IMR-90 (cell line): ENCODE measurements around the gene RNFT2.

Source experiments
- CTCF ChIP-seq: conservative IDR thresholded peaks from 2 replicates; pipeline ENCODE4 v1.5.1; 2012; ENCODE audit warnings: mild to moderate bottlenecking, low read depth, low read length, improper control_type of control experiment
- POLR2A ChIP-seq: IDR thresholded peaks from 2 replicates; pipeline ENCODE4 v1.6.1; 2012; ENCODE audit warnings: mild to moderate bottlenecking, low read depth, low read length
- RAD21 ChIP-seq: IDR thresholded peaks from 2 replicates; pipeline ENCODE4 v1.6.1; 2012; ENCODE audit warnings: low read length, improper control_type of control experiment
- TF ChIP-seq, protein P1 (sequence below): fragments of 150-350 bp; IDR thresholded peaks from 2 replicates; pipeline ENCODE4 v1.6.1; 2016; ENCODE audit warnings: low read depth, mild to moderate bottlenecking, low read length, moderate library complexity, borderline replicate concordance

- no peak for TF ChIP-seq CTCF
- TF ChIP-seq RAD21 = no peak
- TF ChIP-seq, protein P1, sequence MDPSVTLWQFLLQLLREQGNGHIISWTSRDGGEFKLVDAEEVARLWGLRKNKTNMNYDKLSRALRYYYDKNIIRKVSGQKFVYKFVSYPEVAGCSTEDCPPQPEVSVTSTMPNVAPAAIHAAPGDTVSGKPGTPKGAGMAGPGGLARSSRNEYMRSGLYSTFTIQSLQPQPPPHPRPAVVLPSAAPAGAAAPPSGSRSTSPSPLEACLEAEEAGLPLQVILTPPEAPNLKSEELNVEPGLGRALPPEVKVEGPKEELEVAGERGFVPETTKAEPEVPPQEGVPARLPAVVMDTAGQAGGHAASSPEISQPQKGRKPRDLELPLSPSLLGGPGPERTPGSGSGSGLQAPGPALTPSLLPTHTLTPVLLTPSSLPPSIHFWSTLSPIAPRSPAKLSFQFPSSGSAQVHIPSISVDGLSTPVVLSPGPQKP = no peak
- TF ChIP-seq POLR2A = no peak
Observed at GRCh38 chr12:116765271-116765670, 27.2 kb downstream of the RNFT2 start.
